ES-I3 (cell line): Measurements from ENCODE around the gene LIF.

Source experiments
- H3K36me3 ChIP-seq: 2 replicates; pipeline ENCODE4 v1.6.1; 2013; ENCODE audit warnings: mild to moderate bottlenecking, low read length, control low read depth, moderate library complexity; ENCODE audit not compliant: insufficient read depth
- H3K4me1 ChIP-seq: 2 replicates; pipeline ENCODE4 v1.6.1; 2013; ENCODE audit warnings: mild to moderate bottlenecking, control low read depth, low read length; ENCODE audit not compliant: insufficient read depth
- H3K9ac ChIP-seq: 2 replicates; pipeline ENCODE4 v1.6.1; 2013; ENCODE audit warnings: low read depth, mild to moderate bottlenecking, low read length, moderate library complexity
- H3K9me3 ChIP-seq: 2 replicates; pipeline ENCODE4 v1.6.1; 2013; ENCODE audit warnings: mild to moderate bottlenecking, low read length, moderate library complexity; ENCODE audit not compliant: control insufficient read depth, insufficient read depth

Gene LIF

GRCh38 chr22:30262917-30263741, 16.6 kb upstream of the LIF start:
- H3K9ac ChIP-seq: no peak overlapping the region
- no peaks in the 10 kb centered on the region for H3K9me3 ChIP-seq
- no peaks in the 10 kb centered on the region for H3K36me3 ChIP-seq
- H3K4me1 ChIP-seq: peaks cover 7% of the 10 kb centered on the region; the same call in 1 of the 2 replicates

- H3K9me3 ChIP-seq: no peaks in the 10 kb centered on the region
- no peak overlapping the region for H3K9ac ChIP-seq
- H3K4me1 ChIP-seq: peaks cover 9% of the 10 kb centered on the region; the same call in 1 of the 2 replicates
- H3K36me3 ChIP-seq: no peaks in the 10 kb centered on the region
Measured at GRCh38 chr22:30262112-30262511, 15.6 kb upstream of the LIF start.

- Histone ChIP-seq H3K4me1 (peaks cover 19% of the 10 kb centered on the region; the same call in 1 of the 2 replicates), H3K9me3 (no peaks in the 10 kb centered on the region), H3K36me3 (no peaks in the 10 kb centered on the region), H3K9ac (no peak overlapping the region)
Measured at GRCh38 chr22:30261134-30261533, 14.6 kb upstream of the LIF start.

GRCh38 chr22:30260682-30261081, 14.1 kb upstream of the LIF start:
- no peaks in the 10 kb centered on the region for H3K9me3 ChIP-seq
- no peak overlapping the region for H3K9ac ChIP-seq
- H3K4me1 ChIP-seq: peaks cover 19% of the 10 kb centered on the region; the same call in 1 of the 2 replicates
- no peaks in the 10 kb centered on the region for H3K36me3 ChIP-seq

- Histone ChIP-seq H3K4me1 (peaks cover 19% of the 10 kb centered on the region; the same call in 1 of the 2 replicates), H3K36me3 (no peaks in the 10 kb centered on the region), H3K9me3 (no peaks in the 10 kb centered on the region), H3K9ac (no peak overlapping the region)
Measured at GRCh38 chr22:30260276-30260675, 13.7 kb upstream of the LIF start.

GRCh38 chr22:30254314-30254713, 7.8 kb upstream of the LIF start:
- peaks cover 37% of the 10 kb centered on the region for H3K4me1 ChIP-seq
- H3K36me3 ChIP-seq: no peaks in the 10 kb centered on the region
- H3K9me3 ChIP-seq: no peaks in the 10 kb centered on the region
- H3K9ac ChIP-seq: no peak overlapping the region

- Histone ChIP-seq H3K9me3 (no peaks in the 10 kb centered on the region), H3K4me1 (peaks cover 36% of the 10 kb centered on the region), H3K36me3 (no peaks in the 10 kb centered on the region), H3K9ac (no peak overlapping the region)
Measured at GRCh38 chr22:30253205-30253852, 6.8 kb upstream of the LIF start.

GRCh38 chr22:30252411-30253204, 6.0 kb upstream of the LIF start:
- no peaks in the 10 kb centered on the region for H3K36me3 ChIP-seq
- peaks cover 35% of the 10 kb centered on the region for H3K4me1 ChIP-seq
- no peak overlapping the region for H3K9ac ChIP-seq
- H3K9me3 ChIP-seq: no peaks in the 10 kb centered on the region

- H3K4me1 ChIP-seq: peaks cover 35% of the 10 kb centered on the region
- no peak overlapping the region for H3K9ac ChIP-seq
- no peaks in the 10 kb centered on the region for H3K36me3 ChIP-seq
- H3K9me3 ChIP-seq: no peaks in the 10 kb centered on the region
Measured at GRCh38 chr22:30251711-30252110, 5.2 kb upstream of the LIF start.

- no peak overlapping the region for H3K9ac ChIP-seq
- H3K36me3 ChIP-seq: no peaks in the 10 kb centered on the region
- no peaks in the 10 kb centered on the region for H3K9me3 ChIP-seq
- peaks cover 30% of the 10 kb centered on the region for H3K4me1 ChIP-seq
Measured at GRCh38 chr22:30250661-30251267, 4.2 kb upstream of the LIF start.

GRCh38 chr22:30250039-30250565, 3.5 kb upstream of the LIF start:
- Histone ChIP-seq H3K9me3 (no peaks in the 10 kb centered on the region), H3K4me1 (peaks cover 30% of the 10 kb centered on the region), H3K36me3 (no peaks in the 10 kb centered on the region), H3K9ac (no peak overlapping the region)

- peaks cover 37% of the 10 kb centered on the region for H3K4me1 ChIP-seq
- no peaks in the 10 kb centered on the region for H3K9me3 ChIP-seq
- H3K9ac ChIP-seq: no peak overlapping the region
- H3K36me3 ChIP-seq: no peaks in the 10 kb centered on the region
Measured at GRCh38 chr22:30249049-30250038, 2.8 kb upstream of the LIF start.

GRCh38 chr22:30248484-30248883, 1.9 kb upstream of the LIF start:
- H3K4me1 ChIP-seq: peaks cover 37% of the 10 kb centered on the region
- no peaks in the 10 kb centered on the region for H3K9me3 ChIP-seq
- H3K36me3 ChIP-seq: peaks cover 4% of the 10 kb centered on the region; the same call in 1 of the 2 replicates
- H3K9ac ChIP-seq: no peak overlapping the region
